GM12878 (cell line): ENCODE results near the gene SULT6B1. TPM values are rescaled to one million over a fixed set of nuclear protein-coding genes. Genes with fewer than 3 reads are reported as not detected.

Experiments
- ATAC-seq: fragments of 200-7000 bp; cut with Tn5 transposase; 3 replicates; pipeline ENCODE4 v1.9.1; 2020; ENCODE audit warnings: mild to moderate bottlenecking, moderate library complexity
- BruUV-seq: library from RNA; stranded (reverse); fragments of 400-500 nt; replicated peaks from 2 replicates; lab custom pipeline; 2021; lab: Mats Ljungman, UMichigan
- CTCF ChIA-PET: fragments of 300-600 bp; sonication (Branson Sonifier 250); formaldehyde crosslinking; extraction: SDS; loops from one replicate; lab custom pipeline; 2021; ENCODE audit warnings: inconsistent platforms; lab: Yijun Ruan, JAX
- POLR2A ChIA-PET: fragments of 350-600 bp; formaldehyde crosslinking; extraction: SDS; loops from one replicate; lab custom pipeline; 2021; ENCODE audit warnings: inconsistent platforms; lab: Charles Lee
- RAD21 ChIA-PET: fragments of 300-600 bp; sonication (Branson Sonifier 250); formaldehyde crosslinking; loops from one replicate; lab custom pipeline; 2023; ENCODE audit warnings: antibody characterized with exemption; ENCODE audit not compliant: unreplicated experiment; lab: Charles Lee
- SMC1A ChIA-PET: fragments of 300-600 bp; sonication (Branson Sonifier 250); formaldehyde crosslinking; loops from one replicate; lab custom pipeline; 2023; ENCODE audit not compliant: unreplicated experiment, uncharacterized antibody; lab: Charles Lee
- DNase-seq: peaks from one replicate; pipeline ENCODE4 v3.0.0-alpha.2; 2011; ENCODE audit warnings: low read depth, low spot score
- FAIRE-seq: peaks from 3 replicates; lab custom pipeline; 2011; peaks lifted over from hg19 to GRCh38; lab: Jason Lieb, UNC
- H2AFZ ChIP-seq: 2 replicates; pipeline ENCODE4 v1.6.0; 2011; ENCODE audit warnings: low read depth, low read length, control low read depth; ENCODE audit not compliant: control insufficient read depth
- H3K27ac ChIP-seq: 2 replicates; pipeline ENCODE4 v1.5.1; 2011; ENCODE audit warnings: control low read depth; ENCODE audit not compliant: control insufficient read depth, insufficient read depth
- H3K27me3 ChIP-seq, 2 experiments: replicated peaks in 1 of 2; 2 replicates each; pipeline versions ENCODE4 v1.6.0 to v1.6.1; 2011; ENCODE audit warnings: low read length in 1 of 2; ENCODE audit not compliant: control insufficient read depth in 2 of 2, insufficient read depth in 2 of 2
- H3K36me3 ChIP-seq, 2 experiments: 2 replicates each; pipeline ENCODE4 v1.5.1; 2011; ENCODE audit warnings: low read length in 1 of 2; ENCODE audit not compliant: control insufficient read depth in 2 of 2, insufficient read depth in 2 of 2
- H3K4me1 ChIP-seq: 2 replicates; pipeline ENCODE4 v1.6.1; 2011; ENCODE audit warnings: mild to moderate bottlenecking, low read length, moderate library complexity, mixed read lengths; ENCODE audit not compliant: control insufficient read depth, insufficient read depth
- H3K4me2 ChIP-seq: 2 replicates; pipeline ENCODE4 v1.6.0; 2011; ENCODE audit warnings: control low read depth; ENCODE audit not compliant: control insufficient read depth, insufficient read depth
- H3K4me3 ChIP-seq: fragments of 200-600 bp; sonication (generic); 2 replicates; pipeline ENCODE4 v1.5.1; 2016
- H3K79me2 ChIP-seq: 2 replicates; pipeline ENCODE4 v1.6.0; 2011; ENCODE audit warnings: low read length; ENCODE audit not compliant: control insufficient read depth, insufficient read depth
- H3K9ac ChIP-seq: 2 replicates; pipeline ENCODE4 v1.8.0; 2011; ENCODE audit warnings: low read length, control low read depth, mixed read lengths; ENCODE audit not compliant: control insufficient read depth, insufficient read depth
- H3K9me3 ChIP-seq: replicated peaks from 3 replicates; pipeline ENCODE4 v1.5.1; 2011; ENCODE audit warnings: mild to moderate bottlenecking, low read length; ENCODE audit not compliant: control insufficient read depth, insufficient read depth
- H4K20me1 ChIP-seq: 2 replicates; pipeline ENCODE4 v1.6.0; 2011; ENCODE audit not compliant: control insufficient read depth, insufficient read depth
- CBX3 ChIP-seq: fragments of 200-600 bp; sonication (generic); IDR thresholded peaks from 2 replicates; pipeline ENCODE4 v1.6.1; 2016; ENCODE audit warnings: low read depth, borderline replicate concordance
- CHD4 ChIP-seq: fragments of 200-600 bp; sonication (generic); IDR thresholded peaks from 2 replicates; pipeline ENCODE4 v1.6.1; 2016; ENCODE audit warnings: mild to moderate bottlenecking
- EZH2 ChIP-seq: IDR thresholded peaks from 2 replicates; pipeline ENCODE4 v1.6.1; 2012; ENCODE audit warnings: low read depth, mild to moderate bottlenecking, control low read depth, inconsistent platforms, low read length, borderline replicate concordance; ENCODE audit not compliant: control insufficient read depth
- KAT2A ChIP-seq: conservative IDR thresholded peaks from 2 replicates; pipeline ENCODE4 v1.6.1; 2011; ENCODE audit warnings: low read depth, low read length; ENCODE audit not compliant: control insufficient read depth
- ZNF24 ChIP-seq: fragments of 450-650 bp; IDR thresholded peaks from 2 replicates; pipeline ENCODE4 v1.6.1; 2017; ENCODE audit warnings: antibody characterized with exemption, mild to moderate bottlenecking
- WGBS: methylation state at CpG from one replicate; pipeline ENCODE4 v1.1.6; 2016; ENCODE audit warnings: low lambda C conversion rate; ENCODE audit not compliant: insufficient replicate concordance, insufficient coverage; ENCODE audit errors: missing lambda C conversion rate; 5-methylcytosine and 5-hydroxymethylcytosine counted together
- in situ Hi-C: fragments of 300-500 bp; cut with MboI; formaldehyde crosslinking; loops from 9 replicates; pipeline ENCODE4 v1.14.3; 2018; ENCODE audit warnings: mixed read lengths
- intact Hi-C: fragments of 100-400 bp; cut with micrococcal nuclease; formaldehyde crosslinking; loops from one replicate; pipeline ENCODE4 v1.14.2; 2022; ENCODE audit not compliant: unreplicated experiment
- polyA plus RNA-seq, 11 experiments: library from polyadenylated mRNA; depleted of rRNA in 4 of 11; unstranded in 6 of 11; stranded (reverse) in 5 of 11; fragments of >200 nt; fragmentation: Nextera tagmentation in 4 of 11; fragmentation: Illumina TruSeq in 1 of 11; extraction: Ambion mirVana in 4 of 11; extraction: Trizol in 1 of 11; gene quantifications; 1 replicate in 1 of 11; 2 replicates in 10 of 11; pipeline versions ENCODE4 v1.2.1 to v1.2.3, GENCODE V29; 2011 to 2016; ENCODE audit warnings: inconsistent platforms in 2 of 11, missing spikeins in 2 of 11, low read depth in 1 of 11
- total RNA-seq, 4 experiments: library from RNA; depleted of rRNA in 3 of 4; stranded (reverse); fragments of >200 nt in 3 of 4; fragmentation: Illumina TruSeq in 1 of 4; extraction: Trizol in 1 of 4; gene quantifications; 2 replicates each; pipeline versions ENCODE4 v1.2.1 to v1.2.3, GENCODE V29; 2013 to 2021
- TF ChIP-seq, protein P1 (sequence below): fragments of 450-650 bp; IDR thresholded peaks from 2 replicates; pipeline ENCODE4 v1.6.1; 2016; ENCODE audit warnings: mild to moderate bottlenecking
- TF ChIP-seq, protein P2 (sequence below): fragments of 150-350 bp; IDR thresholded peaks from 2 replicates; pipeline ENCODE4 v1.6.1; 2016; ENCODE audit warnings: low read depth, low read length

SULT6B1 gene
- total and polyA plus RNA-seq, 10 of the 15 experiments (the other 5 are each of a cell fraction or from before 2014, with no cell fraction given) = not detected

DNA sequence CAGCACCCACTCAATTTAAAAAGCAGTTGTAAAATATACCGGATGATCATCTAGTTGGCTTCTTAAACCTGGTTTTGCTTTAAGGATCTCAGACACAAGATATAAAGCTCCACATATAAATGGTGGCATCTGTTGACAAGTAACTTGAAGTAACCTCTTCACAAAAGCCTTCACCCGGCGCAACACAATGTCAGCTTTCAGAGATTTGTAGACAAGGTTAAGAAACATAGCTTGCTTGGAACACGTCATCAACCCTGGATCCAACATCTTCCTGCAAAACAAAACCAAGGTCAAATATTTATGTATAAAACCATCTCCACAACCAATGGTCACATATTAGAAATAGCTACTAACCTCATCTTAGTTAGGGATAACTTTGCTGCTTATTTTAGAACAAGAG is 34.7 kb upstream of the SULT6B1 start:
- H4K20me1 ChIP-seq = no peaks in the 10 kb centered on the region

More for the DNA sequence above, 34.7 kb upstream of the SULT6B1 start:
- no peak for ATAC-seq
- no peak for FAIRE-seq
- ChIA-PET SMC1A (interaction anchor here (0.5 to 1.7 kb wide), 5 partner anchors 8 to 794 kb away, joined by 3 to 5 read pairs (median 4); partner anchors contain the start of genes CEBPZ and NDUFAF7), POLR2A (interaction anchor here (1.1 to 1.3 kb wide), 3 partner anchors 9 to 78 kb away, joined by 3 to 7 read pairs (median 4); no protein-coding TSS in a partner anchor), CTCF (interaction anchor here (0.6 to 2.0 kb wide), 6 partner anchors 11 to 140 kb away, joined by 3 to 7 read pairs (median 4); no protein-coding TSS in a partner anchor), RAD21 (no interaction called here)
- Histone ChIP-seq H3K4me1 (no peaks in the 10 kb centered on the region; the same call in 1 of the 2 replicates), H3K9ac (no peak overlapping the region), H2AFZ (no peak overlapping the region), H3K4me2 (no peak overlapping the region), H3K9me3 (no peaks in the 10 kb centered on the region), H3K4me3 (no peak overlapping the region), H3K36me3 (peaks cover 7 to 16% of the 10 kb centered on the region in 2 experiments; a peak in 3 of 4 replicates), H3K27me3 (no peaks in the 10 kb centered on the region), H3K79me2 (peaks cover 26% of the 10 kb centered on the region), H3K27ac (no peak overlapping the region)
- in situ Hi-C loops = no loop called here
- TF ChIP-seq, protein P1, sequence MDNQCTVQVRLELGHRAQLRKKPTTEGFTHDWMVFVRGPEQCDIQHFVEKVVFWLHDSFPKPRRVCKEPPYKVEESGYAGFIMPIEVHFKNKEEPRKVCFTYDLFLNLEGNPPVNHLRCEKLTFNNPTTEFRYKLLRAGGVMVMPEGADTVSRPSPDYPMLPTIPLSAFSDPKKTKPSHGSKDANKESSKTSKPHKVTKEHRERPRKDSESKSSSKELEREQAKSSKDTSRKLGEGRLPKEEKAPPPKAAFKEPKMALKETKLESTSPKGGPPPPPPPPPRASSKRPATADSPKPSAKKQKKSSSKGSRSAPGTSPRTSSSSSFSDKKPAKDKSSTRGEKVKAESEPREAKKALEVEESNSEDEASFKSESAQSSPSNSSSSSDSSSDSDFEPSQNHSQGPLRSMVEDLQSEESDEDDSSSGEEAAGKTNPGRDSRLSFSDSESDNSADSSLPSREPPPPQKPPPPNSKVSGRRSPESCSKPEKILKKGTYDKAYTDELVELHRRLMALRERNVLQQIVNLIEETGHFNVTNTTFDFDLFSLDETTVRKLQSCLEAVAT = no peak
- TF ChIP-seq CBX3 (no peak), KAT2A (no peak), CHD4 (no peak), EZH2 (no peak), ZNF24 (no peak)
- TF ChIP-seq, protein P2, sequence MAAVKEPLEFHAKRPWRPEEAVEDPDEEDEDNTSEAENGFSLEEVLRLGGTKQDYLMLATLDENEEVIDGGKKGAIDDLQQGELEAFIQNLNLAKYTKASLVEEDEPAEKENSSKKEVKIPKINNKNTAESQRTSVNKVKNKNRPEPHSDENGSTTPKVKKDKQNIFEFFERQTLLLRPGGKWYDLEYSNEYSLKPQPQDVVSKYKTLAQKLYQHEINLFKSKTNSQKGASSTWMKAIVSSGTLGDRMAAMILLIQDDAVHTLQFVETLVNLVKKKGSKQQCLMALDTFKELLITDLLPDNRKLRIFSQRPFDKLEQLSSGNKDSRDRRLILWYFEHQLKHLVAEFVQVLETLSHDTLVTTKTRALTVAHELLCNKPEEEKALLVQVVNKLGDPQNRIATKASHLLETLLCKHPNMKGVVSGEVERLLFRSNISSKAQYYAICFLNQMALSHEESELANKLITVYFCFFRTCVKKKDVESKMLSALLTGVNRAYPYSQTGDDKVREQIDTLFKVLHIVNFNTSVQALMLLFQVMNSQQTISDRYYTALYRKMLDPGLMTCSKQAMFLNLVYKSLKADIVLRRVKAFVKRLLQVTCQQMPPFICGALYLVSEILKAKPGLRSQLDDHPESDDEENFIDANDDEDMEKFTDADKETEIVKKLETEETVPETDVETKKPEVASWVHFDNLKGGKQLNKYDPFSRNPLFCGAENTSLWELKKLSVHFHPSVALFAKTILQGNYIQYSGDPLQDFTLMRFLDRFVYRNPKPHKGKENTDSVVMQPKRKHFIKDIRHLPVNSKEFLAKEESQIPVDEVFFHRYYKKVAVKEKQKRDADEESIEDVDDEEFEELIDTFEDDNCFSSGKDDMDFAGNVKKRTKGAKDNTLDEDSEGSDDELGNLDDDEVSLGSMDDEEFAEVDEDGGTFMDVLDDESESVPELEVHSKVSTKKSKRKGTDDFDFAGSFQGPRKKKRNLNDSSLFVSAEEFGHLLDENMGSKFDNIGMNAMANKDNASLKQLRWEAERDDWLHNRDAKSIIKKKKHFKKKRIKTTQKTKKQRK = no peak
- intact Hi-C loops = no loop called here
- DNase-seq = no peak
- 100% methylated on average over 4 of the region's 4 CpGs for WGBS
- BruUV-seq = no TSS peak
